Measurements from ENCODE around the gene MYT1.
"Not testable (repeated sequence)": the region's sequence is repeated elsewhere in the genome, so short reads cannot be mapped to it uniquely, and the experiment has no call there.

Gene MYT1

GRCh38 chr20:64280460-64280843 lies 116.2 kb downstream of the MYT1 start:
- DNase-seq = no peak

DNA sequence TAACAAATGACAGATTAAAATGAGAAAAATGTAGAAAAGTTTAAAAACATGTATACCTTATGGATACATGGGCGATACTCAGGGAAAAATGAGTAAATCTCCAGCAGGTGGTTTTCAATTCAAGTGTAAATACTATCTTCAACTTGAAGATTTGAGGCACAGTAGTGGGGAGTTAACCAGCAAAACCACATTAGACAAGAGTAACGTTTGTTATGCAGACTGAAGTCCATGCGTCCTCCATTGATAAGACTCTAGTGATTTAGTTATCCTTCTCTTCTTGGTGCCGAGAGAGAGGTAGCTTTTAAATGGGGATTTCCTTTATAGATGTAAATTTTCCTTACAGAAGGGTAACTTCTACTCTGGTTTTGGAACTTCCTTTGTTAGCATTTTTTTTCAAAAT lies 119.4 kb downstream of the MYT1 start:
- no peak for DNase-seq

DNA sequence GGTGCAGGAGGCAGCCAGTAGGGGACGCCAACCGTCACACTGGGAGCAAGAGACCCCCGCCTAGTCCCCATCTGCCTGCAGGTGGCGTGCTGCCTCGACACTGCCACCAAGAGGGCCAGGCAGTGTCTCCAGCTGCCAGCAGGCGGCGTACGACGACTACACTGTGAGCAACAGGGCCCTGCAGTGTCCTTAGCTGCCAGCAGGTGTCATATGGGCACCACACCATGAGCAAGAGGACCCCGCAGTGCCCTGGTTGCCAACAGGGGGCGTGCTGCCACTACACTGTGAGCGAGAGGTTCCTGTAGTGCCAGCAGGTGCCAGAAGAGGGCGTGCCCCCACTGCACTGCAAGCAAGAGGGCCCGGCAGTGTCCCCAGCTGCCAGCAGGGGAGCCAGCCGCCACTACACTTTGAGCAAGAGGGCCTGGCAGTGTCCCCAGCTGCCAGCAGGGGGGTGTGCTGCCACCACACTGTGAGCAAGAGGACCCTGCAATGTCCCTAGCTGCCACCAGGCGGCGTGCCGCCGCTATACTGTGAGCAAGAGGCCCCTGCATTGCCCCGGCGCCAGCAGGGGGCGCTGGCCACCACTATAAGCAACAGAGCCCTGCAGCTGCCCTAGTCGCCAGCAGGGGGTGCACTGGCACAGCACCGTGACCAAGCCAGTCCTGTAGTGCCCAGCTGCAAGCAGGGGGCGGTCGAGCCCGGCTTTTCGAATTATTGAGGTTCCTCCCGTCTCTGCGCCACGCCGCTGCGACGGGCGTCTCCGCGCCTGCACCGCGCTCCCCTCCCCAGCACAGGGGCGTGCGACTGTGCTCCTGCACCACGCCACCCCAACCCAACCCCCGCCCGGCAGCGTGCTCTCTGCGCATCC lies 121.6 kb downstream of the MYT1 start:
- DNase-seq = peak; percentile 39

- not testable (repeated sequence) for DNase-seq
Observed at GRCh38 chr20:64286447-64287263, 122.4 kb downstream of the MYT1 start.

GRCh38 chr20:64287264-64287590 lies 123.0 kb downstream of the MYT1 start:
- DNase-seq = not testable (repeated sequence)
